Activated B cell treated with CpG ODN at 0.5 μM for 24 hours (primary cell): ENCODE data around the gene CTNNA2. TPM values are rescaled to one million over a fixed set of nuclear protein-coding genes. Genes with fewer than 3 reads are reported as not detected.

Source experiments
- ATAC-seq: fragments of 200-7000 bp; cut with Tn5 transposase; one replicate; pipeline ENCODE4 v1.10.0; 2021; ENCODE audit warnings: low read depth, mild to moderate bottlenecking, moderate library complexity
- CTCF ChIA-PET: fragments of 350-600 bp; sonication (Branson Sonifier 250); formaldehyde crosslinking; loops from one replicate; lab custom pipeline; 2021; ENCODE audit warnings: antibody characterized with exemption; lab: Charles Lee
- POLR2A ChIA-PET: fragments of 350-600 bp; sonication (Branson Sonifier 250); formaldehyde crosslinking; loops from one replicate; lab custom pipeline; 2021; ENCODE audit warnings: antibody characterized with exemption; lab: Charles Lee
- DNase-seq: peaks from one replicate; pipeline ENCODE4 v3.0.0; 2022
- H3K27ac Mint-ChIP-seq: one replicate; pipeline ENCODE4 v1.8.0; 2020; ENCODE audit warnings: mixed read lengths
- H3K27me3 Mint-ChIP-seq: one replicate; pipeline ENCODE4 v1.8.0; 2021; ENCODE audit warnings: mixed read lengths
- H3K36me3 Mint-ChIP-seq: one replicate; pipeline ENCODE4 v1.8.0; 2021; ENCODE audit warnings: low read depth, mixed read lengths
- H3K4me1 Mint-ChIP-seq: one replicate; pipeline ENCODE4 v1.8.0; 2021; ENCODE audit warnings: mixed read lengths
- H3K4me3 Mint-ChIP-seq: one replicate; pipeline ENCODE4 v1.8.0; 2020; ENCODE audit warnings: mild to moderate bottlenecking, mixed read lengths
- H3K9me3 Mint-ChIP-seq: one replicate; pipeline ENCODE4 v1.8.0; 2020; ENCODE audit warnings: mixed read lengths
- intact Hi-C: fragments of 100-400 bp; cut with micrococcal nuclease; formaldehyde crosslinking; loops from one replicate; pipeline ENCODE4 v1.15.1; 2024
- total RNA-seq: library from RNA; stranded (reverse); gene quantifications from 2 replicates; pipeline ENCODE4 v1.2.3, GENCODE V29; 2022
- TF ChIP-seq, protein P1 (sequence below): fragments of 200-600 bp; IDR thresholded peaks from one replicate; pipeline ENCODE4 v1.8.0; 2022; ENCODE audit warnings: antibody characterized with exemption, mild to moderate bottlenecking

Gene CTNNA2
- total RNA-seq, 1 donor from 2014 or later: not detected

DNA sequence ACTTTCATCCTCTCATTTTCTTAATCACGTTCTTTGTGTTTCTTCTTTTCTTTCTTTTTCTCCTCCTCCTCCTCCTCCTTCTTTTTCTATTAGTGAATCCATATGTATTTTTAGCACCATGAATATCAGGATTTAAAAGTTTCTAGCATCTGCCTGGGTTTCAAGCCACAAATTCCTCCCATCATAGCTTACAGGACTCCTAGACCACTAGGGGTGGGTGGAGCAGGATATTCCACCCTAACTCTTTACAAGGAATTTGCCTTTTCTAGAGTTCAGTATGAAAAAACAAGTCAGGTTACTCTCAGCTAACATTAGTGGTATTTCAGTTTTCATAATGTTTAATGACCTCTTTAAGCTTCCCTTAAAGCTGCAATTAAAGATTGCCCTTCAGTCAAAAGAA, 810.8 kb downstream of the CTNNA2 start:
- intact Hi-C loops: no loop called here
- H3K9me3 Mint-ChIP-seq: no peaks in the 10 kb centered on the region
- CTCF ChIA-PET: no interaction called here
- H3K36me3 Mint-ChIP-seq: no peaks in the 10 kb centered on the region
- no peak overlapping the region for H3K4me3 Mint-ChIP-seq
- H3K4me1 Mint-ChIP-seq: no peaks in the 10 kb centered on the region
- DNase-seq (no peak), ATAC-seq (no peak)
- POLR2A ChIA-PET: no interaction called here
- no peak overlapping the region for H3K27ac Mint-ChIP-seq
- no peaks in the 10 kb centered on the region for H3K27me3 Mint-ChIP-seq
- TF ChIP-seq, protein P1, sequence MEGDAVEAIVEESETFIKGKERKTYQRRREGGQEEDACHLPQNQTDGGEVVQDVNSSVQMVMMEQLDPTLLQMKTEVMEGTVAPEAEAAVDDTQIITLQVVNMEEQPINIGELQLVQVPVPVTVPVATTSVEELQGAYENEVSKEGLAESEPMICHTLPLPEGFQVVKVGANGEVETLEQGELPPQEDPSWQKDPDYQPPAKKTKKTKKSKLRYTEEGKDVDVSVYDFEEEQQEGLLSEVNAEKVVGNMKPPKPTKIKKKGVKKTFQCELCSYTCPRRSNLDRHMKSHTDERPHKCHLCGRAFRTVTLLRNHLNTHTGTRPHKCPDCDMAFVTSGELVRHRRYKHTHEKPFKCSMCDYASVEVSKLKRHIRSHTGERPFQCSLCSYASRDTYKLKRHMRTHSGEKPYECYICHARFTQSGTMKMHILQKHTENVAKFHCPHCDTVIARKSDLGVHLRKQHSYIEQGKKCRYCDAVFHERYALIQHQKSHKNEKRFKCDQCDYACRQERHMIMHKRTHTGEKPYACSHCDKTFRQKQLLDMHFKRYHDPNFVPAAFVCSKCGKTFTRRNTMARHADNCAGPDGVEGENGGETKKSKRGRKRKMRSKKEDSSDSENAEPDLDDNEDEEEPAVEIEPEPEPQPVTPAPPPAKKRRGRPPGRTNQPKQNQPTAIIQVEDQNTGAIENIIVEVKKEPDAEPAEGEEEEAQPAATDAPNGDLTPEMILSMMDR: no peak

- POLR2A ChIA-PET: no interaction called here
- no peak for ATAC-seq
- CTCF ChIA-PET: no interaction called here
These were observed 811.7 kb downstream of the CTNNA2 start for GRCh38 chr2:80324525-80324924.

GRCh38 chr2:80326214-80326613, 813.4 kb downstream of the CTNNA2 start:
- no peaks in the 10 kb centered on the region for H3K27me3 Mint-ChIP-seq
- intact Hi-C loops: no loop called here
- H3K9me3 Mint-ChIP-seq: no peaks in the 10 kb centered on the region
- no peaks in the 10 kb centered on the region for H3K4me1 Mint-ChIP-seq
- H3K27ac Mint-ChIP-seq: no peak overlapping the region
- POLR2A ChIA-PET: no interaction called here
- DNase-seq (no peak), ATAC-seq (no peak)
- H3K4me3 Mint-ChIP-seq: no peak overlapping the region
- CTCF ChIA-PET: no interaction called here
- TF ChIP-seq, protein P1: no peak
- H3K36me3 Mint-ChIP-seq: no peaks in the 10 kb centered on the region

More at GRCh38 chr2:80324525-80324924, 811.7 kb downstream of the CTNNA2 start:
- intact Hi-C loops: no loop called here
- no peaks in the 10 kb centered on the region for H3K9me3 Mint-ChIP-seq
- H3K27ac Mint-ChIP-seq: no peak overlapping the region
- no peak overlapping the region for H3K4me3 Mint-ChIP-seq
- no peaks in the 10 kb centered on the region for H3K36me3 Mint-ChIP-seq
- H3K4me1 Mint-ChIP-seq: no peaks in the 10 kb centered on the region
- TF ChIP-seq, protein P1: no peak
- H3K27me3 Mint-ChIP-seq: no peaks in the 10 kb centered on the region
- no peak for DNase-seq

DNA sequence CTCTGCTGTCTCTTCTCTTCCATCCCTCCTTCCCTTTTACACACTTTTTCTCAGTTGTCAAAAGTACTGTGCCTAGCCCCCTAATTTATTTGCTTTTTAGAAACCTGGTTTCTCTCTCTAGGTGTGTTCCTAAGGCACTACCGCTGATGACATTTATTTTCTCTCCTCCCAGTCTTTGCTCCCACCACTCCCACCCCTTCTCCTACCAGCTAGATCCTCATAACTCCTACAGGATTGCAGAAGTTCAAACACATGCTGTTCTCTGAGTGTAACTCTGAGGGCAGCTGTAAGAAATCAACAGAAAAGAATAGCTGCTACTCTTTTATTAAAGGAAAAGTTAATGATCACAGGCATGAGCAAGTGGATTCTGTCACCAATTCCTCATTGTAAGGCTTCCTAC, 814.0 kb downstream of the CTNNA2 start:
- H3K9me3 Mint-ChIP-seq: no peaks in the 10 kb centered on the region
- H3K27ac Mint-ChIP-seq: no peak overlapping the region
- H3K4me3 Mint-ChIP-seq: no peak overlapping the region
- intact Hi-C loops: no loop called here
- no peaks in the 10 kb centered on the region for H3K27me3 Mint-ChIP-seq
- no peaks in the 10 kb centered on the region for H3K4me1 Mint-ChIP-seq
- no peaks in the 10 kb centered on the region for H3K36me3 Mint-ChIP-seq
- POLR2A ChIA-PET: no interaction called here
- DNase-seq (no peak), ATAC-seq (no peak)
- CTCF ChIA-PET: no interaction called here
- TF ChIP-seq, protein P1: no peak

GRCh38 chr2:80328159-80328571, 815.3 kb downstream of the CTNNA2 start:
- intact Hi-C loops: no loop called here
- H3K4me1 Mint-ChIP-seq: no peaks in the 10 kb centered on the region
- no peaks in the 10 kb centered on the region for H3K9me3 Mint-ChIP-seq
- no peaks in the 10 kb centered on the region for H3K27me3 Mint-ChIP-seq
- ChIA-PET POLR2A (no interaction called here), CTCF (no interaction called here)
- ATAC-seq (no peak), DNase-seq (no peak)
- H3K36me3 Mint-ChIP-seq: no peaks in the 10 kb centered on the region
- no peak overlapping the region for H3K4me3 Mint-ChIP-seq
- TF ChIP-seq, protein P1: no peak
- no peak overlapping the region for H3K27ac Mint-ChIP-seq
